ENCODE data around the gene SERPINF2. TPM values are rescaled to one million over a fixed set of nuclear protein-coding genes. Genes with fewer than 3 reads are reported as not detected.

Gene SERPINF2
- polyA plus RNA-seq, 6 donors from 2014 or later: 0.25 to 0.59 (median 0.40) TPM; not detected in 3

DNA sequence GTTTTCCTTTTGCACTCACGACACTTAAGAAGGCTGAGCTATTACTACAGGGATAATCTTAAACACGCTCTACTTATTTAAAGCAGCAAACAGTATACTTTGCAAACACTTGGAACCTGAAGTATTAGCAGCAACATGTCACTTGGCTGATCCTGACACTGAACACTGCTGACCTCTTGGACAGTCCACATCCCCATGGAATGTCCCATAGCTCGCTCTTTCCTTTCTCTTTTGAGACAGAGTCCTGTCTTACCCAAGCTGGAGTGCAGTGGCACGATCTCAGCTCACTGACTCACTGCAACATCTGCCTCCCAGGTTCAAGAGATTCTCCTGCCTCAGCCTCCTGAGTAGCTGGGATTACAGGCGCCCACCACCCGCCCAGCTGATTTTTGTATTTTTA is 60.6 kb downstream of the SERPINF2 start:
- ATAC-seq (ENCODE audit: low read depth in 2 of 2) (no peak), DNase-seq (no peak)
- Mint-ChIP-seq H3K9me3 (no peaks in the 10 kb centered on the region), H3K27ac (peak overlapping the region in 1 of 6 donors; percentile 67), H3K4me1 (no peaks in the 10 kb centered on the region), H3K36me3 (peaks cover 0 to 13% of the 10 kb centered on the region in 2 donors), H3K4me3 (no peak overlapping the region), H3K27me3 (no peaks in the 10 kb centered on the region)

Other genes with a start within 250 kb of the SERPINF2 start
- gene INPP5K, start 226.3 kb upstream of the SERPINF2 start, polyA plus RNA-seq (ENCODE audit: low read depth in 6 of 6): 100 to 1,000 TPM in 1 of 6 donors, 10 to 100 TPM in 5; 57.0 to 102 (median 61.1) TPM
- gene PITPNA, start 180.1 kb upstream of the SERPINF2 start, polyA plus RNA-seq (ENCODE audit: low read depth in 6 of 6): 10 to 100 TPM; 25.2 to 44.0 (median 35.2) TPM
- gene SLC43A2, start 114.0 kb upstream of the SERPINF2 start, polyA plus RNA-seq (ENCODE audit: low read depth in 6 of 6): 10 to 100 TPM; 18.4 to 36.4 (median 29.1) TPM
- gene SCARF1, start 97.1 kb upstream of the SERPINF2 start, polyA plus RNA-seq (ENCODE audit: low read depth in 6 of 6): under 1 TPM in 2 of 6 donors, not detected in 4; 0.13 to 0.32 TPM
- 1 to 10 TPM in 4 of 6 donors, under 1 TPM in 1, not detected in 1; 0.97 to 1.9 (median 1.3) TPM for gene RILP, start 93.0 kb upstream of the SERPINF2 start, polyA plus RNA-seq (ENCODE audit: low read depth in 6 of 6)
- 100 to 1,000 TPM in 5 of 6 donors, 10 to 100 TPM in 1; 54.2 to 184 (median 139) TPM for gene PRPF8, start 58.0 kb upstream of the SERPINF2 start, polyA plus RNA-seq (ENCODE audit: low read depth in 6 of 6)
- gene TLCD2, start 32.5 kb upstream of the SERPINF2 start, polyA plus RNA-seq (ENCODE audit: low read depth in 6 of 6): not detected
- 10 to 100 TPM in 3 of 6 donors, 1 to 10 TPM in 3; 2.1 to 19.1 (median 9.9) TPM for gene WDR81, start 18.2 kb upstream of the SERPINF2 start, polyA plus RNA-seq (ENCODE audit: low read depth in 6 of 6)
- gene SERPINF1, start 19.2 kb downstream of the SERPINF2 start, polyA plus RNA-seq (ENCODE audit: low read depth in 6 of 6): 10 to 100 TPM in 1 of 6 donors, 1 to 10 TPM in 5; 1.3 to 15.3 (median 5.4) TPM
- 10 to 100 TPM in 2 of 6 donors, 1 to 10 TPM in 4; 4.0 to 15.8 (median 7.7) TPM for gene SMYD4, start 87.0 kb downstream of the SERPINF2 start, polyA plus RNA-seq (ENCODE audit: low read depth in 6 of 6)
- 10 to 100 TPM; 45.1 to 56.0 (median 50.5) TPM for gene RPA1, start 87.1 kb downstream of the SERPINF2 start, polyA plus RNA-seq (ENCODE audit: low read depth in 6 of 6)